ENCODE data around the gene TIFAB.

The TIFAB gene

DNA sequence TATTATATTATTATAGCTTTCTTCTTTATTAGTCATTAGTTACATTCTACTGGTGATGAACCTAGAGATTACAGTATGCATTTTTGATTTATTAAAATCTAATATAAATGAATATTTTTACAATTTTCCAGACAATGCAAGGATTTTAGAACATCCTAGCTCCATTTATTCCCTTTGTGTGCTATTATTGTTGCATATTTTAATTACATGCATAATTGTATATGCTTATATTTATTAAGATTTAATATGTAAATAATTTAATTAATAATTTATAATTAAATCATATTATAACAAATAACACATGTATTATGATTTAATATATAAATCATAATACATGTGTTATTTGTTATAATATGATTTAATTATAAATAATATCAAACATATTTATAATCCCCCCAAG, 29.7 kb downstream of the TIFAB start:
- no peak overlapping the region for H2BK120ac ChIP-seq (ENCODE audit: insufficient read depth, low read length, poor library complexity)
- H3K9ac ChIP-seq (ENCODE audit: low read length): no peak overlapping the region
- H3K79me2 ChIP-seq (ENCODE audit: control insufficient read depth, insufficient read depth, low read length, poor library complexity): no peaks in the 10 kb centered on the region
- H3K4ac ChIP-seq (ENCODE audit: low read depth, low read length): no peak overlapping the region
- no peak overlapping the region for H4K91ac ChIP-seq (ENCODE audit: low read depth, low read length)
- no peak for DNase-seq
- no peak overlapping the region for H2AFZ ChIP-seq (ENCODE audit: insufficient read depth, low read length, poor library complexity)
- H3K23ac ChIP-seq (ENCODE audit: low read length): no peak overlapping the region
- no peak overlapping the region for H3K4me3 ChIP-seq (ENCODE audit: low read depth, low read length)
- H3K9me3 ChIP-seq (ENCODE audit: insufficient read depth, low read depth, low read length): no peaks in the 10 kb centered on the region
- no peaks in the 10 kb centered on the region for H3K36me3 ChIP-seq (ENCODE audit: control insufficient read depth in 1 of 2, insufficient read depth in 2 of 2, low read length in 2 of 2)
- H3K27me3 ChIP-seq (ENCODE audit: insufficient read depth, low read length): no peaks in the 10 kb centered on the region
- H3K79me1 ChIP-seq (ENCODE audit: low read length): no peaks in the 10 kb centered on the region
- no peak overlapping the region for H4K12ac ChIP-seq (ENCODE audit: low read depth, low read length)
- H3K14ac ChIP-seq (ENCODE audit: low read length): no peak overlapping the region
- H2AK5ac ChIP-seq (ENCODE audit: low read length): no peak overlapping the region
- H4K8ac ChIP-seq (ENCODE audit: low read depth, low read length): no peak overlapping the region
- H3K18ac ChIP-seq (ENCODE audit: low read length): no peak overlapping the region
- H3K27ac ChIP-seq (ENCODE audit: low read depth, low read length): no peak overlapping the region
- H2BK5ac ChIP-seq (ENCODE audit: low read depth, low read length, poor library complexity): no peak overlapping the region
- H3K4me2 ChIP-seq (ENCODE audit: low read length): no peak overlapping the region
- peaks cover 0 to 3% of the 10 kb centered on the region in 2 experiments for H3K4me1 ChIP-seq (ENCODE audit: control insufficient read depth in 1 of 2, insufficient read depth in 2 of 2, low read length in 2 of 2)
- no peak overlapping the region for H2BK12ac ChIP-seq (ENCODE audit: low read length)

DNA sequence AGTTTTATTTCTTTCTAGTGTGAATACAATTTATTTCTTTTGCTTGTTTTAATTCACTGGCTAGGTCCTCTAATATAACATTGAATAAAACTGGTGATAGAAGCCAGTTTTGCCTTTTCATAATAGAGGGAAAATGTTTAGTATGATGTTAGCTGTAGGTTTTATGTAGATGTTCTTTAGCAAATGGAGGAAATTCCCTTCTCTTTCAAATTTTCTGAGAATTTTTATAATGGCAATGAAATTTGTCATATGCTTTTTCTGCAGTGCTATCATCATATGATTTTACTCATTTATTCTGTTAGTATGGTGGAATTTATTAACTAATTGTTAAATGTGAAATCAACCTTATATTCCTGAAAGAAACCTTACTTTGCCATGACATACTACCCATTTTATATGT, 35.1 kb downstream of the TIFAB start:
- Histone ChIP-seq H3K79me1 (ENCODE audit: low read length) (no peaks in the 10 kb centered on the region), H3K4ac (ENCODE audit: low read depth, low read length) (no peak overlapping the region), H3K36me3 (ENCODE audit: control insufficient read depth in 1 of 2, insufficient read depth in 2 of 2, low read length in 2 of 2) (no peaks in the 10 kb centered on the region), H3K4me3 (ENCODE audit: low read depth, low read length) (no peak overlapping the region), H3K79me2 (ENCODE audit: control insufficient read depth, insufficient read depth, low read length, poor library complexity) (no peaks in the 10 kb centered on the region), H2BK12ac (ENCODE audit: low read length) (no peak overlapping the region), H3K4me1 (ENCODE audit: control insufficient read depth in 1 of 2, insufficient read depth in 2 of 2, low read length in 2 of 2) (no peaks in the 10 kb centered on the region), H4K8ac (ENCODE audit: low read depth, low read length) (no peak overlapping the region), H2AK5ac (ENCODE audit: low read length) (no peak overlapping the region), H3K9me3 (ENCODE audit: insufficient read depth, low read depth, low read length) (no peaks in the 10 kb centered on the region), H3K4me2 (ENCODE audit: low read length) (no peak overlapping the region), H3K27me3 (ENCODE audit: insufficient read depth, low read length) (no peaks in the 10 kb centered on the region), H3K18ac (ENCODE audit: low read length) (no peak overlapping the region), H2BK120ac (ENCODE audit: insufficient read depth, low read length, poor library complexity) (no peak overlapping the region), H3K9ac (ENCODE audit: low read length) (no peak overlapping the region), H4K91ac (ENCODE audit: low read depth, low read length) (no peak overlapping the region), H3K23ac (ENCODE audit: low read length) (no peak overlapping the region), H4K12ac (ENCODE audit: low read depth, low read length) (no peak overlapping the region), H2AFZ (ENCODE audit: insufficient read depth, low read length, poor library complexity) (no peak overlapping the region), H3K14ac (ENCODE audit: low read length) (no peak overlapping the region), H3K27ac (ENCODE audit: low read depth, low read length) (no peak overlapping the region), H2BK5ac (ENCODE audit: low read depth, low read length, poor library complexity) (no peak overlapping the region)
- DNase-seq: no peak

DNA sequence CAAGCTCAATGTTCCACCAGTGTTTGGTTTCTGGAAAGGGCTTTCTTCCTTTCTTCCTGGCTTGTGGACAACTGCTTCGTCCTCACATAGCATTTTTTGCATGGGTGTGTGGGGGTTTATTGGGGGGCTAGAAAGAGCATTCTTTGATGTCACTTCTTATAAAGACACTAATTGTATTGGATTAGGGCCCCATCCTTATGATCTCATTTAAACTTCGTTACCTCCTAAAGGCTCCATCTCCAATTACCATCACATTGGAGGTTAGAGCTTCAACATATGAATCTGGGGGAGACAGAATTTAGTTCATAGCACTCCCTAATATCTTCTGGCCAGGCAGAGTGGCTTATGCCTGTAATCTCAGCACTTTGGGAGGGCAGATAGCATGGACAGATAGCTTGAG, 47.1 kb downstream of the TIFAB start:
- Histone ChIP-seq H2AFZ (ENCODE audit: insufficient read depth, low read length, poor library complexity) (no peak overlapping the region), H4K12ac (ENCODE audit: low read depth, low read length) (no peak overlapping the region), H3K27ac (ENCODE audit: low read depth, low read length) (no peak overlapping the region), H2AK5ac (ENCODE audit: low read length) (no peak overlapping the region), H3K4me2 (ENCODE audit: low read length) (no peak overlapping the region), H3K9me3 (ENCODE audit: insufficient read depth, low read depth, low read length) (no peaks in the 10 kb centered on the region), H2BK120ac (ENCODE audit: insufficient read depth, low read length, poor library complexity) (no peak overlapping the region), H3K79me1 (ENCODE audit: low read length) (no peaks in the 10 kb centered on the region), H3K23ac (ENCODE audit: low read length) (no peak overlapping the region), H3K14ac (ENCODE audit: low read length) (no peak overlapping the region), H2BK5ac (ENCODE audit: low read depth, low read length, poor library complexity) (no peak overlapping the region), H3K9ac (ENCODE audit: low read length) (no peak overlapping the region), H3K36me3 (ENCODE audit: control insufficient read depth in 1 of 2, insufficient read depth in 2 of 2, low read length in 2 of 2) (no peaks in the 10 kb centered on the region), H2BK12ac (ENCODE audit: low read length) (no peak overlapping the region), H4K8ac (ENCODE audit: low read depth, low read length) (no peak overlapping the region), H3K27me3 (ENCODE audit: insufficient read depth, low read length) (peaks cover 5% of the 10 kb centered on the region), H3K4ac (ENCODE audit: low read depth, low read length) (no peak overlapping the region), H3K4me3 (ENCODE audit: low read depth, low read length) (no peak overlapping the region), H3K18ac (ENCODE audit: low read length) (no peak overlapping the region), H3K79me2 (ENCODE audit: control insufficient read depth, insufficient read depth, low read length, poor library complexity) (no peaks in the 10 kb centered on the region), H3K4me1 (ENCODE audit: control insufficient read depth in 1 of 2, insufficient read depth in 2 of 2, low read length in 2 of 2) (no peaks in the 10 kb centered on the region), H4K91ac (ENCODE audit: low read depth, low read length) (no peak overlapping the region)
- WGBS (ENCODE audit: extremely low coverage, insufficient coverage, insufficient read length): no CpG with 5 or more reads among the region's 2 CpGs
- DNase-seq: no peak

- Histone ChIP-seq H3K18ac (ENCODE audit: low read length) (no peak overlapping the region), H3K4ac (ENCODE audit: low read depth, low read length) (no peak overlapping the region), H4K12ac (ENCODE audit: low read depth, low read length) (no peak overlapping the region), H2AFZ (ENCODE audit: insufficient read depth, low read length, poor library complexity) (no peak overlapping the region), H2BK120ac (ENCODE audit: insufficient read depth, low read length, poor library complexity) (no peak overlapping the region), H4K91ac (ENCODE audit: low read depth, low read length) (no peak overlapping the region), H3K9me3 (ENCODE audit: insufficient read depth, low read depth, low read length) (no peaks in the 10 kb centered on the region), H2BK12ac (ENCODE audit: low read length) (no peak overlapping the region), H3K9ac (ENCODE audit: low read length) (no peak overlapping the region), H3K4me2 (ENCODE audit: low read length) (no peak overlapping the region), H3K23ac (ENCODE audit: low read length) (no peak overlapping the region), H3K79me1 (ENCODE audit: low read length) (peaks cover 13% of the 10 kb centered on the region), H3K79me2 (ENCODE audit: control insufficient read depth, insufficient read depth, low read length, poor library complexity) (peaks cover 13% of the 10 kb centered on the region), H3K27me3 (ENCODE audit: insufficient read depth, low read length) (peaks cover 8% of the 10 kb centered on the region), H3K4me1 (ENCODE audit: control insufficient read depth in 1 of 2, insufficient read depth in 2 of 2, low read length in 2 of 2) (peaks cover 7 to 11% of the 10 kb centered on the region in 2 experiments), H2AK5ac (ENCODE audit: low read length) (no peak overlapping the region), H3K36me3 (ENCODE audit: control insufficient read depth in 1 of 2, insufficient read depth in 2 of 2, low read length in 2 of 2) (no peaks in the 10 kb centered on the region), H3K27ac (ENCODE audit: low read depth, low read length) (no peak overlapping the region), H2BK5ac (ENCODE audit: low read depth, low read length, poor library complexity) (no peak overlapping the region), H3K4me3 (ENCODE audit: low read depth, low read length) (no peak overlapping the region), H3K14ac (ENCODE audit: low read length) (no peak overlapping the region), H4K8ac (ENCODE audit: low read depth, low read length) (no peak overlapping the region)
- no peak for DNase-seq
- no CpG with 5 or more reads among the region's 2 CpGs for WGBS (ENCODE audit: extremely low coverage, insufficient coverage, insufficient read length)
Observed at GRCh38 chr5:135402031-135402430, 50.1 kb downstream of the TIFAB start.

DNA sequence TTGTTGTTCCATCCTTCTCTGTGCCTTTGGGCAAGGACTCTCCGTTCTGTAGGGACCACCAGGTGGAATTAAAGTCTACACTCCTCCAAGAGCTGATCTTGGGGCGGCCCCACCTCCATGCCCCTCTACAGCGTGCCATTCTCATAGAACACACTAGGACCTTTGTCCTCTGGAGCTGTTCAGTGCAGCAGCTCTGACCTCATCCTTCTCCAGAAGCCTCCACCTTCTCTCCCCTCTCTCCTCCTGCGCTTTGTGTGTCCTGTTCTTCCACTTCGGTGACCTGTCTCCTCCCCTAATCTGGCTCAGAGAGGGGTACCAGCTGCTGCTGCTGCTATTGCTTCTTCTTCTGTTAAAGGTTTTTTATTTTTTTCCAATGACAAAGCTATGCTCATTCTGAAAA, 51.3 kb downstream of the TIFAB start:
- Histone ChIP-seq H4K12ac (ENCODE audit: low read depth, low read length) (no peak overlapping the region), H3K4me2 (ENCODE audit: low read length) (no peak overlapping the region), H3K18ac (ENCODE audit: low read length) (no peak overlapping the region), H2AFZ (ENCODE audit: insufficient read depth, low read length, poor library complexity) (no peak overlapping the region), H2AK5ac (ENCODE audit: low read length) (no peak overlapping the region), H3K79me1 (ENCODE audit: low read length) (peaks cover 16% of the 10 kb centered on the region), H3K4me1 (ENCODE audit: control insufficient read depth in 1 of 2, insufficient read depth in 2 of 2, low read length in 2 of 2) (peaks cover 7 to 18% of the 10 kb centered on the region in 2 experiments), H3K9ac (ENCODE audit: low read length) (no peak overlapping the region), H3K23ac (ENCODE audit: low read length) (no peak overlapping the region), H3K14ac (ENCODE audit: low read length) (no peak overlapping the region), H2BK120ac (ENCODE audit: insufficient read depth, low read length, poor library complexity) (no peak overlapping the region), H3K36me3 (ENCODE audit: control insufficient read depth in 1 of 2, insufficient read depth in 2 of 2, low read length in 2 of 2) (no peaks in the 10 kb centered on the region), H4K8ac (ENCODE audit: low read depth, low read length) (peak overlapping the region; percentile 13), H3K4me3 (ENCODE audit: low read depth, low read length) (no peak overlapping the region), H3K79me2 (ENCODE audit: control insufficient read depth, insufficient read depth, low read length, poor library complexity) (peaks cover 16% of the 10 kb centered on the region), H3K9me3 (ENCODE audit: insufficient read depth, low read depth, low read length) (no peaks in the 10 kb centered on the region), H2BK12ac (ENCODE audit: low read length) (no peak overlapping the region), H3K4ac (ENCODE audit: low read depth, low read length) (no peak overlapping the region), H3K27ac (ENCODE audit: low read depth, low read length) (no peak overlapping the region), H4K91ac (ENCODE audit: low read depth, low read length) (no peak overlapping the region), H2BK5ac (ENCODE audit: low read depth, low read length, poor library complexity) (no peak overlapping the region), H3K27me3 (ENCODE audit: insufficient read depth, low read length) (peaks cover 8% of the 10 kb centered on the region)
- WGBS (ENCODE audit: extremely low coverage, insufficient coverage, insufficient read length): no CpG with 5 or more reads among the region's 5 CpGs
- no peak for DNase-seq
